Measurements from ENCODE around the gene SFXN3.

- peak; percentile 73; the same call in 1 of the 2 replicates for TF ChIP-seq POLR2AphosphoS5 (IDR thresholded peaks at IDR 0.05; ENCODE audit: borderline replicate concordance, low read depth, low read length)
- no peak for TF ChIP-seq EZH2 (IDR thresholded peaks at IDR 0.05)
Observed at GRCh38 chr10:100986952-100987684, 43.9 kb upstream of the SFXN3 start, which contains the start of the genes MRPL43 and TWNK.
